ENCODE data around the gene ZNF816.
"Not testable (repeated sequence)": the region's sequence is repeated elsewhere in the genome, so short reads cannot be mapped to it uniquely, and the experiment has no call there.

ZNF816 gene

DNA sequence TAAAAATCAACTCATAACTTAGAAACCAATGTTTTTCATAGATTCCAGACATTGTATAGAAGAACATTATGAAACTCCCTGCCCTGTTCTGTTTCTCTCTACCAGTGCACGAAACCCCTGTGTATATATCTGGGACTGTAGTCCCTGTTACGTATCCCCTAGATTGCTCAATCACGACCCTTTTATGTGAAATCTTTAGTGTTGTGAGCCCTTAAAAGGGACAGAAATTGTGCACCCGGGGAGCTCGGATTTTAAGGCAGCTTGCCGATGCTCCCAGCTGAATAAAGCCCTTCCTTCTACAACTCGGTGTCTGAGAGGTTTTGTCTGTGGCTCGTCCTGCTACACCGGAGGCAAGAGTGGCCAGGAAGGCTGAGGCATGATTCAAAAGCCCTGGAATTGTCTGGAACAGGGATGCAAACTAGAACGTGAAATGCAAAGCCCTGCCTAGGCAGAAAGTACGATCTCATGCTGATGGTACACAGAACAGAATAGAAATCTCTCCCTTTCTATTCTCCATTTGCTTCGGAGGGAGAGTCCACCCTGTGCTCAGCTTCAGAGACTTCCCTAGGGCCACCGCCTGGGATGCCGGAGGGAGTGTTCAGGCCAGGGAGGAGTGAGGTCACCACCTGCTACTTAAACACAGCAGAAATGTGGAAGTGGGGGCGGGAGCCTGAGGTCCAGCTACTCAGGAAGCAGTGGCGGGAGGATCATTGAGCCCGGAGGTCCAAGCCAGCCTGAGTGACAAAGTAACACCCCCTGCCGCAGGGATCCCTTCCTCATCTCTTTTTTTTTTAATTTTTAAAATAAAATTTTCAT is 38.7 kb downstream of the ZNF816 start:
- peak; percentile 92 to 94 (median 94) for DNase-seq

GRCh38 chr19:52922841-52923777 is 39.6 kb downstream of the ZNF816 start, which contains the start of gene ZNF888:
Gene ZNF888, minus strand, starts transcription at chr19:52923428. Its CDS starts 5,555 bp downstream, at chr19:52917873.
- peak; percentile 86 to 96 (median 93) for DNase-seq

- no peak for DNase-seq
These were observed 45.1 kb downstream of the ZNF816 start for GRCh38 chr19:52917531-52917930.

DNA sequence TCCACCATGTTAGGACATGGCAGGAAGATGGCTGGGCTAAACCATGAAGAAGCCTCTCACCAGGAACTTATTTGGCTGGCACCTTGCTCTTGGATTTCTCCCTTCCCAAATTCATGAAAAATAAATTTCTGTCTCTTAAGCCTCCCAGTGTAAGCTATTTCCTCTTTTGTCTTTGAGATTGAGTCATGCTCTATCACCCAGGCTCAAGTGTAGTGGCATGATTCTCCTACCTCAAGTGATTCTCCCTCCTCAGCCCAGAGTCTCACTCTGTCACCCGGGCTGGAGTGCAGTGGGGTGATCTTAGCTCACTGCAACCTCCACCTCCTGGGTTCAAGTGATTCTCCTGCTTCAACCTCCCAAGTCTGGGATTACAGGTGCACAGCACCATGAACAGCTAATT is 52.0 kb downstream of the ZNF816 start:
- no peak for DNase-seq

DNA sequence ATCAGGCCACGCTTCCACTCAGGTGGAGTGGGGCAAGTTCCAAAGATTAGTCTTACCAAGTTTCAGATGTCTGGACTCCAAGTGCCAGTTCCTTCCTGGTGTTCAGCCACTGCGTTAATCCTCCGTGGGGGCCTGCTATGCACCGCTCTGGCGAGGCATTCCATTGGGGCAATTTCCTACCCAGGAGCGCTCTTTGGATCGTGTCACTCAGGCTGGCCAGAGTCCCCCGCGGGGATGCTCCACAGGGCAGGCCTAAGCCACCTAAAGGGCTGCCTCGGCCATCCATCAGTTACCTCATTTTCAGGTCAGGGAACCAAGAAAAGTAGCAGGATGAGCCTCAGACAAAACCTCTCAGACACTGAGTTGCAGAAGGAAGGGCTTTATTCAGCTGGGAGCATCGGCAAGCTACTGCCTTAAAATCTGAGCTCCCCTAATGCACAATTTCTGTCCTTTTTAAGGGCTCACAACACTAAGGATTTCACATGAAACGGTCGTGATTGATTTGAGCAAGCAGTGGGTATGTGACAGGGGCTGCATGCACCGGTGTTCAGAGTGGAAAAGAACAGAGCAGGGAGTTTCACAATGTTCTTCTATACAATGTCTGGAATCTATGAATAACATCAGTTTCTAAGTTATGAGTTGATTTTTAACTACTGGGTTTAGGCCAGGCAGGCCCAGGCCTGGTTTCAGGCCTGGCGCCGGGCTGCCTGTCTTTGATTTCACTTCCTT is 58.5 kb downstream of the ZNF816 start:
- DNase-seq, result not testable (repeated sequence)

- no peak for DNase-seq
These were observed 60.8 kb downstream of the ZNF816 start for GRCh38 chr19:52901842-52902241.

All from suppressor macrophage treated with lipopolysaccharide for 1 hour (primary cell).